Activated CD4-positive, alpha-beta T cell treated with anti-CD3 and anti-CD28 coated beads, Interleukin-2, amount 50 U/mL, for 1 hour (primary cell): ENCODE measurements around the gene GRAMD1B.

Experiments
- DNase-seq: peaks from one replicate; pipeline ENCODE4 v3.0.0-alpha.2; 2020

GRAMD1B gene

DNA sequence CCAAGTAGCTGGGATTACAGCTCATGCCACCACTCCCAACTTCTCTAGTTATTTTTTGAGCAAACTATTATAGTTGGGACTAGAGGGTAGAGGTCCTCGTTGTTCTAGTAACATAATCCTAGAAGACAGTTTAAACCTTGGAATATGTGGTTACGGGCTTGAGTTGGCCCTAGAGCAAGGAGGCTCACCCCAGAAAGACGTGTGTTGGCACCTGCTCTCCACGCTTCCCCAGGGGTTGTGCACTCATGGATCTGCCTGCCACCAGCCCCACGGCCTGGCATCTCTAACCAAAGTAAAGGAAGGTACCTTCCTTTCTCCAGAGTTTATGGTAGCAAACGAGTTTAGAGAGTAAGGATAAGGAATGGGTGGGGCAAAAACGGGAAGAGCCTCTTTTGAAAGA lies 145.4 kb downstream of the GRAMD1B start:
- DNase-seq = no peak

GRCh38 chr11:123576082-123576481 lies 146.0 kb downstream of the GRAMD1B start:
- DNase-seq = no peak

GRCh38 chr11:123576501-123576900 lies 146.4 kb downstream of the GRAMD1B start:
- DNase-seq = no peak

DNA sequence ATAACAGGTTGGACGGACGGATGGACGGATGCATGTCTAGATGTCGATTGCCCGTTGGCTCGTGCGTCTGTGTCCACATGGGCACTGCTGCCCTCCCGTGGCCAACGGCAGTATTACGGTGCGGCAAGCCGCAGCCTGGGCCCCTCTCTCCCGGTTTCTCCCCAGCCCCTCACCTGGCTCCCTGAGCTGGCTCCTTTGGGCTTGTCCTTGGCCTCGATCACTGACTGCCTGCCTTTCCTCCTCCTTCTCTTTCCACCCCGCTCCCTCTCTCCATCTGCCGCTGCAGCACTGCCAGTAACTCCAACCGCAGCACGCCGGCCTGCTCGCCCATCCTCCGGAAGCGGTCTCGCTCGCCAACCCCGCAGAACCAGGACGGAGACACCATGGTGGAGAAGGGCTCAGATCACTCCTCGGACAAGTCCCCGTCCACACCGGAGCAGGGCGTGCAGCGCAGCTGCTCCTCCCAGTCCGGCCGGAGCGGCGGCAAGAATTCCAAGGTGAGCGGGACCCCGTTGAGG lies 147.1 kb downstream of the GRAMD1B start:
- peak; percentile 60 for DNase-seq

- no peak for DNase-seq
Observed at GRCh38 chr11:123578778-123579481, 148.9 kb downstream of the GRAMD1B start.

- no peak for DNase-seq
Observed at GRCh38 chr11:123579482-123579812, 149.4 kb downstream of the GRAMD1B start.

DNA sequence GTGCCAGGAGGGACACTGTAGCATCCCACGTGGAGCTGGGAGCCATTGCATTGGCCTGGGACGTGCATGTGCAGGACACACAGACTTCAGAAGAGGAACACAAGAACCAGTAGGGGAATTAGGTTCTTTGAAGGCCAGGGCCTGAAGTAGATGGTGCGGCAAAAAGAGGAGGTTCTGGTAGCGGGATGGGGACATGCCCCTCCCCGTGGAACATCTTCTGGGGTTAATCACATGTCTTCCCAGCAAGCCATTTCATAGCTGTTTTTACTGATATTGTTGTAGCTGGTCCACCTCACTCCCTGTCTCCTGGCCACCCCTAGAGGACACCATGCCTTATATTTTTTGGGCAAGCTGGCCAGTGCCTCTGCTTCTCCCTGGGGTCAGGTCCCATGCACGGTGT lies 150.1 kb downstream of the GRAMD1B start:
- DNase-seq = no peak

GRCh38 chr11:123580557-123581275 lies 150.6 kb downstream of the GRAMD1B start:
- peak; percentile 64 for DNase-seq

GRCh38 chr11:123581651-123582399 lies 151.8 kb downstream of the GRAMD1B start:
- no peak for DNase-seq

DNA sequence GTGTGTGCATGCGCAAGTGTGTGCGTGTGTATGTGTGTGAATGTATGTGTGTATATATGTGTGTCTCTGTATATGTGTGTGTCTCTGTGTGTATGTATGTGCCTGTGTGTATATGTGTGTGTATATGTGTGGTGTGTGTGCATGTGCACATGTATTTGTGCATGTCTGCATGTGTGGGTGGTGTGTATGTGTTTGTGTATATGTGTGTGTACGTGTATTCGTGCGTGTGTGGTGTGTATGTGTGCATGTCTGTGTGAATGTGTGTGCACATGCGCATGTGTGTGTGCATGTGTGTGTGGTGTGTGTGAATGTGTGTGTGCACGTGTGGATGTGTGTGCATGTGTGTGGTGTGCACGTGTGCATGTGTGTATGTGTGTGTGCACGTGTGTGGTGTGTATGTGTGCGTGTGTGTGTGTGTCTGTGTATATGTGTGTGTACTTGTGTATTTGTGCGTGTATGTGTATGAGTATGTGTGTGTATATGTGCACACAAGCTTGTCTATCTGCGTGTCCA lies 153.0 kb downstream of the GRAMD1B start:
- DNase-seq = no peak

GRCh38 chr11:123584186-123584585 lies 154.1 kb downstream of the GRAMD1B start:
- no peak for DNase-seq

DNA sequence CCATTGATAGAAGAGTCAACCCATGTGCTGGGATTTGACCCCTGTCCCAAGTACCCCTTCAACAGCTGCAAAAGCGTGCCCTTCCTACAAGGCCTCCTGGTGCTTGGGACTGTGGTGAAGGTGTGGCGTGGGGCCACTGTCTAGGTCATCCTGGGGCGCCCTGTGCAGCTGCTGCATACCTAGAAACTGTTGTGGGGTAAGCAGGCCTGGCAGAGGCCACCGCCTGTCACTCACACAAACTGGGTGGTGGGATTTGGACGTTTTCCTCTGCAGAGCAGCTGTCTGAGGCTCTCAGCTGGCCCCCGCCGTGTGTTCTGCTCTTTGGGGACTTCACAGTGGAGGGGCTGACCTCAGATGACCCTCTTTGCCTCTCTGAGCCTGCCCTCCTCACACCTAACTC lies 154.7 kb downstream of the GRAMD1B start:
- no peak for DNase-seq

DNA sequence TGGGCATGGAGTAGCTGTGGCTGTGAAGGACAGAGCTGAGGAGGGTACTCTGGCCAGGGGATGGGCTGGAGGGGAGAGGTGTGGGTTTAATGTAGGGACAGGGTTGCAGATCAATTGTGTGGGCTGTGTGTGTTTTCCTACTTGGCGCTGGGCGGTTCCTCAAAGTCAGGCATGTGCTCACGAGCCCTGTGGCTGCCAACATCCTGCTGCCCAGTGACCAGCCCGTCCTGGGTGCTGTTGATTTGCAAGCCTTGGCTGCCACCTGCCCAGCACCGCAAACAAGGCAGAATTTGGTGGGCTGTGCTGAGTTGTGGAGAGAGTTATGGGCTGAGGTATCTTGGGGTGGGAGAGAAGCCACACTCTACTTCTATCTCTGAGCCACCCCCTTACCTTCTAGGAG lies 155.1 kb downstream of the GRAMD1B start:
- no peak for DNase-seq

DNA sequence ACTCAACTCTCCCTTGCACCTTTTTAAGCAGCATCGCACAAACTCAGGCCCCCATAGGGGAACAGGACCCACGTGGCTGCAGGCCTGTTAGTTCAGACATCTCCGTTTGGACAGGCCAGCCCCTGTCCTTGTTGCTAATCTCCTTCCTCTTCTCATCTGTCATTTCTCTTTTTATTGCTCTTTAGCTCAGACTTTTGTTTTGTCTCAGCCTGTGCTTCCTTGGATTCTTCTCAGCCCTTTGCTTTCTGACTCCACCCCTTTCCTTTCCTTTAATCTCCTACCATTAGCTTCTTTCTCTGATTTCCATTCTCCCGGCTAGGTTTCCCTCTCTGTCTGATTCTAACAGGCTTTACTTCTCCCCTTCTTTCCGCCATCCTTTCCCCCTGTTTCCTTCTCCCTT lies 155.6 kb downstream of the GRAMD1B start:
- DNase-seq = no peak

GRCh38 chr11:123586568-123586967 lies 156.5 kb downstream of the GRAMD1B start:
- DNase-seq = no peak

- no peak for DNase-seq
Observed at GRCh38 chr11:123587044-123587443, 157.0 kb downstream of the GRAMD1B start.

DNA sequence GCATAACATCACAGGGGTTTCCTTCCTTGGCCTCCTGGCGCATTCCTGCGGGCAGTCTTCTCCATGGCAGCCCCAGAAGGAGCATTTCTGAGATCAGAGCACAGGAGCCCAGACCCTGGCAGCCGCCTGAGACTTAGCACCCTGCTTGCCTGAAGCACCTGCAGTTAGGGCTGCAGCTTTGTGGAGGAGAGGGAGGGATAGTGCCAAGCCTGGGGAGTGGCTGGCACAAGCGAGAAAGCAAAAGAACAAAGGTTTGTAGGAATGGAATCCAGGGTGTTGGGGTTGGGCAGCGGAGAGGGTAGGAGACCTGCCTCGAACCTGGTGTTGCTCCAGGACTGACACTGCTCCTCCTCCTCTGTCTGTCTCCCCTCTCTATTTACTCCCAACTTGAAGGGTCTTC lies 157.5 kb downstream of the GRAMD1B start:
- no peak for DNase-seq

DNA sequence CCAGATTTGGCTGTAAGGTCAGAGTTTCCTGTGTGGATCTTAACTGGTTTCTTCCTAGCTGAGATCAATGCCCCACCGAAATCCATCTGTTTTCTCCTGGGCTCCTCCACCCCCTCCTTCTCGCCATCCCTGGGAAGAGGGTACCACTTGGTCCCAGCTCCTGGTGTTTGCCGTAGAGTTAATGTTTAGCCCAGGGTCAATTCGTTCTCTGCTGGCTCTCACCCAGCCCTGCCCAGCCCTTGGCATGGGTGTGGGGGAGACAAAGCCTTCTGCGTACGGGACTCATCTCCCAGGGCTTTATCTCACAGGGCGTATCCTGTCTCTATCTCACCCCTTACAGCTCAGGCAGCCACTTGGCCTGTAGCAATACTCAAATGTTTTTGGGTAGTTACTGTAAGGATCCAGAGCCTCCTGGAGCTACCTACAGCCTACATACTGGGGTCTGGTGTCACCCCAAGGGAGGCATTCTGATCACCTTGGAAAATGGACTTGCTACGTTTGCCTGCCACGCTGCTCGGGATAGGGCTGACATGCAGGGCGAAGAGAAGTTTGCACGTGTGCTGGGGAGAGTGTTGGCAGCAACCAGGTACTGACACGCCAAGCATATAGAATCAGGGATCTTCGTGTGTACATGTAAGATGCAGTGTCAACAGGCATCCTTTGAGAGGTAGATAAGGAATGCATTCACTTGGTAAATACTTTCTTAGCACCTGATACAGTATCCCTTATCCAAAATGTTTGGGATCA lies 158.2 kb downstream of the GRAMD1B start:
- no peak for DNase-seq

- DNase-seq = no peak
Observed at GRCh38 chr11:123588864-123589262, 158.8 kb downstream of the GRAMD1B start.

- DNase-seq = no peak
Observed at GRCh38 chr11:123590296-123590912, 160.3 kb downstream of the GRAMD1B start.

- no peak for DNase-seq
Observed at GRCh38 chr11:123593570-123593969, 163.5 kb downstream of the GRAMD1B start.

GRCh38 chr11:123594188-123594901 lies 164.3 kb downstream of the GRAMD1B start:
- DNase-seq = no peak
